Measurements from ENCODE around the gene ADGRG1.

Gene ADGRG1

DNA sequence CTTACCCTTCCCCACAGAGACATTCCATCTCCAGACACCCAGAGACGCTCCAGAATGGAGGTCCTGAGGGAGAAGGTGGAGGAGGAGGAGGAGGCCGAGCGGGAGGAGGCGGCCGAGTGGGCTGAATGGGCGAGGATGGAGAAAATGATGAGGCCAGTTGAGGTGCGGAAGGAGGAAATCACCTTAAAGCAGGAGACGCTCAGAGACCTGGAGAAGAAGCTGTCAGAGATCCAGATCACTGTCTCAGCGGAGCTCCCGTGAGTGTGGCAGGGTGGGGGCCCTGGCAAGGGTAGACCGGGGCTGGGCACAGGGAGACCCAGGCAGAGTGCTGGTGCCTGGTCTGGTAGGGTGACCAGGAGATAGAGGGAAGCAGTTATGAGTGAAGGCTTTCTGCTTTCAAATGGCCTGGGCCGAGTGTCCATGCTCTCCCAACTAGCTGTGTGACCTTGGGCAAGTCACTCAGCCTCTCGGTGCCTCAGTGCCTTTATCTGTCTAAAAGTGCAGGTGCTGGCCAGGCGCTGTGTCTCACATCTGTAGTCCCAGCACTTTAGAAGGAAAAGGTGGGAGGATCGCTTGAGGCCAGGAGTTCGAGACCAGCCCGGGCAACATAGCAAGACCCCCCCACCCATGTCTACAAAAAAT lies 69.6 kb downstream of the ADGRG1 start:
- in situ Hi-C loops (cut with HindIII; ENCODE audit: low pct_unique_long_range_greater_than_20kb, low sequenced_read_pairs), result no loop called here
- no peak for TF ChIP-seq JUND (IDR thresholded peaks at IDR 0.05; ENCODE audit: low read depth)
- no peak for DNase-seq (ENCODE audit: low read depth in 1 of 2, low spot score in 1 of 2)

- no peak for DNase-seq (ENCODE audit: low read depth in 1 of 2, low spot score in 1 of 2)
- in situ Hi-C loops (cut with HindIII; ENCODE audit: low pct_unique_long_range_greater_than_20kb, low sequenced_read_pairs), result no loop called here
- no peak for TF ChIP-seq JUND (IDR thresholded peaks at IDR 0.05; ENCODE audit: low read depth)
These were observed 70.5 kb downstream of the ADGRG1 start for GRCh38 chr16:57698812-57699405.

- no peak for TF ChIP-seq JUND (IDR thresholded peaks at IDR 0.05; ENCODE audit: low read depth)
- in situ Hi-C loops (cut with HindIII; ENCODE audit: low pct_unique_long_range_greater_than_20kb, low sequenced_read_pairs), result no loop called here
- no peak for DNase-seq (ENCODE audit: low read depth in 1 of 2, low spot score in 1 of 2)
These were observed 71.1 kb downstream of the ADGRG1 start for GRCh38 chr16:57699481-57699880.

- no peak for TF ChIP-seq JUND (IDR thresholded peaks at IDR 0.05; ENCODE audit: low read depth)
- in situ Hi-C loops (cut with HindIII; ENCODE audit: low pct_unique_long_range_greater_than_20kb, low sequenced_read_pairs), result no loop called here
- no peak for DNase-seq (ENCODE audit: low read depth in 1 of 2, low spot score in 1 of 2)
These were observed 71.5 kb downstream of the ADGRG1 start for GRCh38 chr16:57699899-57700298.

DNA sequence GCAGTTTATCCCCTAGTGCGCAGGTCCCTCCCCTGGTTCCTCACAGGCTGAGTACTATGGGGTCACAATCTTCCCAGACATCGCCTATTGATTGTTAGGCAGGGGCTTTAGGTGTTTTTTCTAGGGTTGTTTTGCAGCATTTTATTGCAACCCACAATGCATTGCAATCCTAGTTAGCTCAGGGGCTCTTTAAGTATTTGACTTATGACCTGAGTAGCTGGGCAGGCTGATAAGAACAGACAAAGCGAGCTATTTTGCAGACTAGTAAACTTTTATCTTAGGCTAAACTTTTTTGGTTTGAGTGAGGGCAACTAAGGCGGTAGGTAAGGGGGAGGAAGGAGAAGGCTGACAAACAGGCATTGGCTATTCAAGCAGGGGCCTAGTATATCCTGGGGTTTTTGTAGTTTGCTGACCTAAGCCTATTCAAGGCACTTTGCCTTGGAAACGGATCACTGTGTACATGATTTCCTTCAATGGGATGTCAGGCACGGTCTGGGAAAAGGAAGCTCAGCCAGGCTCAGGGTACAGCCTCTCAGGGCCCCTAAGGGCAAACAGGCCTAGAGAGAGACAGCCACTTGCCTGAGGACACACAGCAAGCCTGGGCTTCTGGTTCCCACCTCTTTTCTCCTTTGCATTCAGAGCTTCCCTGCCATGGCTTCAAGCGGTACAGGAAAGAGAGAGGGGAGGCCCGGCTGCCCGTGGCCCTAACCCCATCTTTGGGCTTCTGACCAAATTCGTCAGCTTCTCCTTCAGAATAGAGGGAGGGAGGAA lies 72.5 kb downstream of the ADGRG1 start:
- in situ Hi-C loops (cut with HindIII; ENCODE audit: low pct_unique_long_range_greater_than_20kb, low sequenced_read_pairs), result no loop called here
- DNase-seq (ENCODE audit: low read depth in 1 of 2, low spot score in 1 of 2), result no peak
- TF ChIP-seq JUND (IDR thresholded peaks at IDR 0.05; ENCODE audit: low read depth), result no peak

GRCh38 chr16:57701759-57702371 lies 73.4 kb downstream of the ADGRG1 start:
- TF ChIP-seq JUND (IDR thresholded peaks at IDR 0.05; ENCODE audit: low read depth), result no peak
- in situ Hi-C loops (cut with HindIII; ENCODE audit: low pct_unique_long_range_greater_than_20kb, low sequenced_read_pairs), result no loop called here
- no peak for DNase-seq (ENCODE audit: low read depth in 1 of 2, low spot score in 1 of 2)

GRCh38 chr16:57703416-57704010 lies 75.1 kb downstream of the ADGRG1 start:
- no peak for TF ChIP-seq JUND (IDR thresholded peaks at IDR 0.05; ENCODE audit: low read depth)
- no peak for DNase-seq (ENCODE audit: low read depth in 1 of 2, low spot score in 1 of 2)
- in situ Hi-C loops (cut with HindIII; ENCODE audit: low pct_unique_long_range_greater_than_20kb, low sequenced_read_pairs), result no loop called here

DNA sequence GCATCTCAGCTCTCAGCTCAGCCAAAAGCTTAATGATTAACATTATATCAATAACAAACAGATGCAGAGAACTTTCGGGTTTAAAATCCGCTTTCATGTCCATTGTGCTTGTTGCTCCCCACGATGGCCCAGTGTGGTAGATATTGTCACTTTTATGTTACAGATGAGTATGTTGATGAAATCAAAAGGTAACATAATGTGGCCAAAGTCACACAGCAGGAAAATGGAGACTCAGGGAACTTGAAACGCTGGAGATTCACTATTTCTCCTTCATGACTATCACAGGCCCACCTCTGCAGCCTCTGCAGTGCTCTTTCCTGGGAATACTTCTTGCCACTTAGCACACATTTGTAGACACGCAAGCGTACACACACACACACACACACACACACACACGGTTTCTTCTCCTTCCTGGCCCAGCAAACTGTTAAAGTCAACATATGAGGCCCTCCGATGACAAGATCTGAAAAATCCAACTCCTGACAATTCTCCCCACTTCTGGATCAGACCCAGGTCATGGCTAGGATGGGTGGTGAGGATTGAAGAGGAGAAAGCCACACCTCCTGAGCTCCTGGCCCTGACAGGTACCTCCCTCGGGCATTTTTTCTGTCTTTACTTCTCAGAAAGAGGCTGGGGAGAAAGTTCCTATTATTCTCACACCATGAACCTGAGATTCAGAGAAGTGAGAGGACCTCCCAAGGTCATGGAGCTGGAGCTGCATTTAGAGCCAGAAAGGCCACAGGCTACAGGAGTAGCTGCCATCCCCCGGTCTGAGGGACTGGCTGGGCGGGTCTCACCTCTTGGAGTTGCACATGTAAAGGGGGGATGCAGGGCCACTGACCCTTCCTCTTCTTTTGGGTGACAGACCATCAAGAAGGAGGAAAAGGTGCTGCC lies 75.8 kb downstream of the ADGRG1 start:
- TF ChIP-seq JUND (IDR thresholded peaks at IDR 0.05; ENCODE audit: low read depth), result no peak
- no peak for DNase-seq (ENCODE audit: low read depth in 1 of 2, low spot score in 1 of 2)
- in situ Hi-C loops (cut with HindIII; ENCODE audit: low pct_unique_long_range_greater_than_20kb, low sequenced_read_pairs), result no loop called here

- DNase-seq (ENCODE audit: low read depth in 1 of 2, low spot score in 1 of 2), result no peak
- no peak for TF ChIP-seq JUND (IDR thresholded peaks at IDR 0.05; ENCODE audit: low read depth)
- in situ Hi-C loops (cut with HindIII; ENCODE audit: low pct_unique_long_range_greater_than_20kb, low sequenced_read_pairs), result no loop called here
These were observed 76.7 kb downstream of the ADGRG1 start for GRCh38 chr16:57704905-57705852.

- no peak for DNase-seq (ENCODE audit: low read depth in 1 of 2, low spot score in 1 of 2)
- no peak for TF ChIP-seq JUND (IDR thresholded peaks at IDR 0.05; ENCODE audit: low read depth)
- in situ Hi-C loops (cut with HindIII; ENCODE audit: low pct_unique_long_range_greater_than_20kb, low sequenced_read_pairs), result no loop called here
These were observed 78.3 kb downstream of the ADGRG1 start for GRCh38 chr16:57706717-57707116.

DNA sequence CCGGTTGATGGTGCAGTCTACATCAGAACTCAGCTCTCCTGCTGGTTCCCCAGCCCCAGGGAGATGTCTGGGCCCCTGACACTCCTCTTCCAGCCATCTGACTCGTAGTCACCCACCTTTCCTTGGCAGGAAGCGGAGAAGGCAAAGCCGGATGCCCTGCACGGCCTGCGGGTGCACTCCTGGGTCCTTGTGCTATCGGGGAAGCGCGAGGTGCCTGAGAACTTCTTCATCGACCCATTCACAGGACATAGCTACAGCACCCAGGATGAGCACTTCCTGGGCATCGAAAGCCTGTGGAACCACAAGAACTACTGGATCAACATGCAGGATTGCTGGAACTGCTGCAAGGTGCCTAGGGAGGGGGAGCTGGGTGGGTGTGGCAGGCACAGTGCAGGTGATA lies 78.9 kb downstream of the ADGRG1 start:
- in situ Hi-C loops (cut with HindIII; ENCODE audit: low pct_unique_long_range_greater_than_20kb, low sequenced_read_pairs), result no loop called here
- TF ChIP-seq JUND (IDR thresholded peaks at IDR 0.05; ENCODE audit: low read depth), result no peak
- DNase-seq (ENCODE audit: low read depth in 1 of 2, low spot score in 1 of 2), result no peak

Measured in T47D (cell line).